Activated B cell treated with CpG ODN at 0.5 μM for 24 hours (primary cell): ENCODE data around the gene SPATA32. TPM values are rescaled to one million over a fixed set of nuclear protein-coding genes. Genes with fewer than 3 reads are reported as not detected.

ENCODE experiments used
- ATAC-seq: fragments of 200-7000 bp; cut with Tn5 transposase; one replicate; pipeline ENCODE4 v1.10.0; 2021; ENCODE audit warnings: low read depth, mild to moderate bottlenecking, moderate library complexity
- CTCF ChIA-PET: fragments of 350-600 bp; sonication (Branson Sonifier 250); formaldehyde crosslinking; loops from one replicate; lab custom pipeline; 2021; ENCODE audit warnings: antibody characterized with exemption; lab: Charles Lee
- POLR2A ChIA-PET: fragments of 350-600 bp; sonication (Branson Sonifier 250); formaldehyde crosslinking; loops from one replicate; lab custom pipeline; 2021; ENCODE audit warnings: antibody characterized with exemption; lab: Charles Lee
- DNase-seq: peaks from one replicate; pipeline ENCODE4 v3.0.0; 2022
- H3K27ac Mint-ChIP-seq: one replicate; pipeline ENCODE4 v1.8.0; 2020; ENCODE audit warnings: mixed read lengths
- H3K27me3 Mint-ChIP-seq: one replicate; pipeline ENCODE4 v1.8.0; 2021; ENCODE audit warnings: mixed read lengths
- H3K36me3 Mint-ChIP-seq: one replicate; pipeline ENCODE4 v1.8.0; 2021; ENCODE audit warnings: low read depth, mixed read lengths
- H3K4me1 Mint-ChIP-seq: one replicate; pipeline ENCODE4 v1.8.0; 2021; ENCODE audit warnings: mixed read lengths
- H3K4me3 Mint-ChIP-seq: one replicate; pipeline ENCODE4 v1.8.0; 2020; ENCODE audit warnings: mild to moderate bottlenecking, mixed read lengths
- H3K9me3 Mint-ChIP-seq: one replicate; pipeline ENCODE4 v1.8.0; 2020; ENCODE audit warnings: mixed read lengths
- intact Hi-C: fragments of 100-400 bp; cut with micrococcal nuclease; formaldehyde crosslinking; loops from one replicate; pipeline ENCODE4 v1.15.1; 2024
- total RNA-seq: library from RNA; stranded (reverse); gene quantifications from 2 replicates; pipeline ENCODE4 v1.2.3, GENCODE V29; 2022
- TF ChIP-seq, protein P1 (sequence below): fragments of 200-600 bp; IDR thresholded peaks from one replicate; pipeline ENCODE4 v1.8.0; 2022; ENCODE audit warnings: antibody characterized with exemption, mild to moderate bottlenecking

Gene SPATA32
- total RNA-seq, 1 donor from 2014 or later, result 0.27 TPM

DNA sequence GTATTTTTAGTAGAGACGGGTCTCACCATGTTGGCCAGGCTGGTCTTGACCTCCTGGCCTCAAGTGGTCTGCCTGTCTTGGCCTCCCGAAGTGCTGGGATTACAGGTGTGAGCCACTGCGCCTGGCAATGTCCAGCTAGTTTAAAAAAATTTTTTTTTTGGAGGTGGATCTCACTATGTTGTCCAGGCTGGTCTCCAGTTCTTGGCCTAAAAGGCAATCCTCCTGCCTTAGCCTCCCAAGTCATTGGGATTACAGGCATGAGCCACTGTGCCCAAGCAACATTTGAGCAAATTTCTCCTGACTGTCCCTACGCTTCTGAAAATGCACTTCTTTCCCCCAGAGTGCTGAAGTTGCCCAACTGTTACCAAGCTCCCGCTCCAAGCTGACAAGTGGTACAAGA lies 46.9 kb upstream of the SPATA32 start:
- TF ChIP-seq, protein P1, sequence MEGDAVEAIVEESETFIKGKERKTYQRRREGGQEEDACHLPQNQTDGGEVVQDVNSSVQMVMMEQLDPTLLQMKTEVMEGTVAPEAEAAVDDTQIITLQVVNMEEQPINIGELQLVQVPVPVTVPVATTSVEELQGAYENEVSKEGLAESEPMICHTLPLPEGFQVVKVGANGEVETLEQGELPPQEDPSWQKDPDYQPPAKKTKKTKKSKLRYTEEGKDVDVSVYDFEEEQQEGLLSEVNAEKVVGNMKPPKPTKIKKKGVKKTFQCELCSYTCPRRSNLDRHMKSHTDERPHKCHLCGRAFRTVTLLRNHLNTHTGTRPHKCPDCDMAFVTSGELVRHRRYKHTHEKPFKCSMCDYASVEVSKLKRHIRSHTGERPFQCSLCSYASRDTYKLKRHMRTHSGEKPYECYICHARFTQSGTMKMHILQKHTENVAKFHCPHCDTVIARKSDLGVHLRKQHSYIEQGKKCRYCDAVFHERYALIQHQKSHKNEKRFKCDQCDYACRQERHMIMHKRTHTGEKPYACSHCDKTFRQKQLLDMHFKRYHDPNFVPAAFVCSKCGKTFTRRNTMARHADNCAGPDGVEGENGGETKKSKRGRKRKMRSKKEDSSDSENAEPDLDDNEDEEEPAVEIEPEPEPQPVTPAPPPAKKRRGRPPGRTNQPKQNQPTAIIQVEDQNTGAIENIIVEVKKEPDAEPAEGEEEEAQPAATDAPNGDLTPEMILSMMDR, result no peak
- intact Hi-C loops, result no loop called here
- ATAC-seq, result no peak
- peak overlapping the region; percentile 100 for H3K27ac Mint-ChIP-seq
- H3K27me3 Mint-ChIP-seq, result no peaks in the 10 kb centered on the region
- no peaks in the 10 kb centered on the region for H3K9me3 Mint-ChIP-seq
- H3K4me1 Mint-ChIP-seq, result peaks cover 92% of the 10 kb centered on the region
- CTCF ChIA-PET, result interaction anchor here (1.2 to 2.8 kb wide), 4 partner anchors 14 to 90 kb away, joined by 4 to 18 read pairs (median 8); no protein-coding TSS in a partner anchor
- POLR2A ChIA-PET, result interaction anchor here (1.2 to 12.5 kb wide), 6 partner anchors 5 to 86 kb away, joined by 4 to 436 read pairs (median 31); partner anchors contain the start of gene MAP3K14
- H3K4me3 Mint-ChIP-seq, result peak overlapping the region; percentile 32
- peaks cover 55% of the 10 kb centered on the region for H3K36me3 Mint-ChIP-seq
- DNase-seq, result no peak

DNA sequence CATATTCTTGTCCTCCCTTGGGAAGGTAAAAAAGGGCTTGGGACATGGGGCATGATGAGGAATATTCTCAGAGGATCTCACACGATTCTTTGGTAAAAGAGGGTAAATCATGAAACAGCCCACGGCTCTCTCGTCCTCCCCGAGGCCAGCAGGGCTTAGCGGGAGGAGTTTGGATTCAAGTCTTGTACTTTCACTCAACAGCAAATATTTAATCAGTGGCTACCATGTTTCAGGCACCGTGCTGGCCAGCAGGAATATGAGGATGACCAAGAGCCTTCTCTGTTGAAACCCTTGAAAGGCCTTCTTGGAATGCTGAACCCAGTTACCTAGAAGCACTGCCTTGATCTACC lies 46.1 kb upstream of the SPATA32 start:
- Mint-ChIP-seq H3K4me3 (peak overlapping the region; percentile 81), H3K9me3 (no peaks in the 10 kb centered on the region), H3K4me1 (peaks cover 93% of the 10 kb centered on the region), H3K27me3 (no peaks in the 10 kb centered on the region), H3K27ac (peak overlapping the region; percentile 100), H3K36me3 (peaks cover 51% of the 10 kb centered on the region)
- TF ChIP-seq, protein P1, result no peak
- ChIA-PET CTCF (interaction anchor here (0.9 to 2.8 kb wide), 10 partner anchors 8 to 173 kb away, joined by 3 to 18 read pairs (median 6); partner anchors contain the start of genes ACBD4 and MAP3K14), POLR2A (interaction anchor here (0.6 to 12.5 kb wide), 15 partner anchors 6 to 247 kb away, joined by 3 to 436 read pairs (median 6); partner anchors contain the start of genes FMNL1, MAP3K14 and NMT1)
- no peak for DNase-seq
- intact Hi-C loops, result no loop called here
- no peak for ATAC-seq

DNA sequence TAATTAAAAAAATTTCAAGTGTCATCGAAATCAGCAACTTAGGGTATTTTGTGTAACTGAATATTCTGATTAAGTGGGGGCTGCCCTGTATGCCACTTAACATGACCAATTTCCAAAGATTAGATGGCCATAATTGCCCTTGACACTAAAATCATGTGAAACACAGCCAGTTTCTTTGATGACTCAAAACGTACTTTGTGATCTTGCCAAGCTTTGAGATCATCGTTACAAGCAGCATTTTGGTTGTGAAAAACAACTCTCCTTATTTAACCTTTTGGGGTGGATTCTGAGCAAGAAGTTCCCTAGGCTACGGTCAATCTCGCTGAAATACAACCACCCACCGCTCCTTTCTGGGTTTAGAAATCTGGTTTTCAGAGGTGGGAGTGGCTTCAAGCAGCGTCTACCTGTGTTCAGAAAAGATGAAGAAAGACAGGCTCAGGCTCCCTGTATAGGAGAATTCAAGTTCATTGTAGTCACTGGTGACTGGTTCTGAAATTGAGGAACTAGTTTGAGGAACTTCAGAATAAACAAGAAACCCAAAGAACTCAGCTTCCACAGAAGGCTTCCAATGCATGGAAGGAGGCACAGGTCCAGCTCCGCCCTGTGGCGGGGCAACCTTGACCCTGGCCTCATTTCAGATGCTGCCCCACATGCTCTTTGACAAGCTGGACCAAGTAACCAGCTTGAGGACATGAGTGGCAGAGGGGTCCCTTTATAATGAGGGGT lies 45.6 kb upstream of the SPATA32 start:
- H3K27ac Mint-ChIP-seq, result peak overlapping the region; percentile 100
- no peaks in the 10 kb centered on the region for H3K27me3 Mint-ChIP-seq
- H3K36me3 Mint-ChIP-seq, result peaks cover 54% of the 10 kb centered on the region
- CTCF ChIA-PET, result interaction anchor here (0.7 to 2.8 kb wide), 12 partner anchors 8 to 1728 kb away, joined by 3 to 18 read pairs (median 4); partner anchors contain the start of genes ACBD4 and MAP3K14
- peak; percentile 42 for DNase-seq
- H3K9me3 Mint-ChIP-seq, result no peaks in the 10 kb centered on the region
- POLR2A ChIA-PET, result interaction anchor here (0.9 to 12.5 kb wide), 16 partner anchors 7 to 246 kb away, joined by 3 to 436 read pairs (median 6); partner anchors contain the start of genes FMNL1, MAP3K14 and NMT1
- peak overlapping the region; percentile 81 for H3K4me3 Mint-ChIP-seq
- ATAC-seq, result peak; percentile 69
- TF ChIP-seq, protein P1, result no peak
- peaks cover 93% of the 10 kb centered on the region for H3K4me1 Mint-ChIP-seq
- intact Hi-C loops, result loop anchor here (1.0 kb wide), 2 partner anchors 10 to 11 kb away; partner anchors contain the start of gene MAP3K14

DNA sequence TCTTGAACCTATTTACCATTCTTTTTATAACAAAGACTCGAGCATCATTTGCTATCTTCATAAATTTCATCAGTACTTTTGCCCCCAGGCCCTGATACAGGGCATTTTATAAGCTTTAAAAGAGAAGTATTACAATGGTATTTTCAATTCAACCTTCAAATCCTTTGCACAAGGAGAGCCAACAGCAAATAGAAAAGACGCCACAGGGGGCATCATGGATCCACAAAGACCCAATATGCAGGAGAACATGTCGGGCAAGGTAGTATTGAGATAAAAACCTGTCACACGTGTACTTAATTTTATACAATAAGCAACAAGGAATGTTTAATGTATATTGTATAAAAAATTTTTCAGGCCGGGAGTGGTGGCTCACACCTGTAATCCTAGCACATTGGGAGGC lies 44.7 kb upstream of the SPATA32 start:
- no peak for ATAC-seq

More for the DNA sequence above, 44.7 kb upstream of the SPATA32 start:
- intact Hi-C loops, result loop anchor here (1.0 kb wide), 2 partner anchors 10 to 11 kb away; partner anchors contain the start of gene MAP3K14
- ChIA-PET POLR2A (interaction anchor here (1.0 to 12.5 kb wide), 12 partner anchors 8 to 245 kb away, joined by 3 to 436 read pairs (median 11); partner anchors contain the start of genes FMNL1, MAP3K14 and NMT1), CTCF (interaction anchor here (0.8 to 2.8 kb wide), 8 partner anchors 9 to 87 kb away, joined by 3 to 18 read pairs (median 4); no protein-coding TSS in a partner anchor)
- TF ChIP-seq, protein P1, result no peak
- Mint-ChIP-seq H3K4me1 (peaks cover 92% of the 10 kb centered on the region), H3K4me3 (no peak overlapping the region), H3K27ac (peak overlapping the region; percentile 86), H3K27me3 (no peaks in the 10 kb centered on the region), H3K9me3 (no peaks in the 10 kb centered on the region), H3K36me3 (peaks cover 49% of the 10 kb centered on the region)
- no peak for DNase-seq
